Right lobe of liver (tissue), 4 donors: ENCODE data around the gene PLK5.

Experiments used
- POLR2A ChIP-seq: fragments of 450-650 bp; IDR thresholded peaks from one replicate; pipeline ENCODE4 v1.6.1; 2017; ENCODE audit warnings: antibody characterized with exemption, mild to moderate bottlenecking
- TF ChIP-seq, protein P1 (sequence below), 4 donors: fragments of 200-600 bp in 3 of 4; fragments of 450-650 bp in 1 of 4; IDR thresholded peaks; one replicate each; pipeline versions ENCODE4 v1.5.1 to v1.8.0; 2016 to 2022; ENCODE audit warnings: antibody characterized with exemption in 4 of 4, mild to moderate bottlenecking in 2 of 4
- donor health status: DM: no; HTN: no; CAD: no.
- donor health status: DM: no; HTN: no; CAD: no.
- donor health status: DM: no; HTN: yes; CAD: no.

DNA sequence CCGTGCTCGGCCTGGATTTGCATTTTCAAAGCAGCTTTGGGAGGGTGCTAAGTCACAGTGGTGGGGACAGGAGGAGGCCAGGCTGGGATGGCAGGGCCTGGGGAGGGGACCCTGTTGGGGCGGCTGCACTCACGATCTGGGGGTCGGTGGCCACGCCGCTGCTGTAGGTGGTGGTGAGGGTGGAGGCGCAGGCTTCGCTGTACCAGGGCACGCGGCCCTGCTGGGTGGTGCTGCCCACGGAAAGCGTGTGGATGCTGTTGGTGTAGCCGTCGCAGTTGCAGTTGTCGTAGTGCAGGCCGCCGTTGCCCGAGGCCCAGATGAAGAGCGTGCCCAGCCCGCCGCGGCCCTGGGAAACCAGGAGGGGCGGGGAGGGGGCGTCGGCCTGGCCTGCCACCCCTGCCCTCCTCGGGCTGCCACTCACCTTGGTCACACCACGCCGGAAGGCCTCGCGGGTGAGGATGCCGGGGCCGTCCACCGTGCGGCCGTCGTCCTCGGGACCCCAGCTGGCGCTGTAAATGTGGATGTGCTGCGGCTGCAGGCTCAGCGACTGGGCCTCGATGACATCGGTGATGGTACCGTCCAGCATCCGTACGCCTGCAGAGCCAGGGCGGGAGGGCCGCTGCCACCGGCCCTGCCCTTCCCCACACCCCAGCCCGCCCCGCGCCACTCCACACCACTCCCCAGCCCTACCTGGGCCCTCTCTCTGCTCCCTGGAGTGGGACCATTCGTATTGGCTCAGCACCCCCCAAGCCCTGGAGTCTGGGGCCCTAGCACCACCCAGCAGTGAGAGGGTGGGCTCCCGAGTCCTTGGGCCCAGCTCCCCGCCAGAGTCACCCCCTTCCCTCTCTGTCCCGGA lies 36.9 kb upstream of the PLK5 start:
- TF ChIP-seq, protein P1, sequence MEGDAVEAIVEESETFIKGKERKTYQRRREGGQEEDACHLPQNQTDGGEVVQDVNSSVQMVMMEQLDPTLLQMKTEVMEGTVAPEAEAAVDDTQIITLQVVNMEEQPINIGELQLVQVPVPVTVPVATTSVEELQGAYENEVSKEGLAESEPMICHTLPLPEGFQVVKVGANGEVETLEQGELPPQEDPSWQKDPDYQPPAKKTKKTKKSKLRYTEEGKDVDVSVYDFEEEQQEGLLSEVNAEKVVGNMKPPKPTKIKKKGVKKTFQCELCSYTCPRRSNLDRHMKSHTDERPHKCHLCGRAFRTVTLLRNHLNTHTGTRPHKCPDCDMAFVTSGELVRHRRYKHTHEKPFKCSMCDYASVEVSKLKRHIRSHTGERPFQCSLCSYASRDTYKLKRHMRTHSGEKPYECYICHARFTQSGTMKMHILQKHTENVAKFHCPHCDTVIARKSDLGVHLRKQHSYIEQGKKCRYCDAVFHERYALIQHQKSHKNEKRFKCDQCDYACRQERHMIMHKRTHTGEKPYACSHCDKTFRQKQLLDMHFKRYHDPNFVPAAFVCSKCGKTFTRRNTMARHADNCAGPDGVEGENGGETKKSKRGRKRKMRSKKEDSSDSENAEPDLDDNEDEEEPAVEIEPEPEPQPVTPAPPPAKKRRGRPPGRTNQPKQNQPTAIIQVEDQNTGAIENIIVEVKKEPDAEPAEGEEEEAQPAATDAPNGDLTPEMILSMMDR (IDR thresholded peaks at IDR 0.05) = no peak
- no peak for TF ChIP-seq POLR2A
